ENCODE results near the gene CCDC92B.
A peak's percentile ranks its signal among the peaks of the same experiment; 100 is the strongest.
"Not testable (repeated sequence)": the region's sequence is repeated elsewhere in the genome, so short reads cannot be mapped to it uniquely, and the experiment has no call there.

The CCDC92B gene

GRCh38 chr17:2700491-2701141 is 48.8 kb downstream of the CCDC92B start:
- Histone ChIP-seq H3K9me3 (no peaks in the 10 kb centered on the region), H3K27me3 (ENCODE audit: low read depth) (no peaks in the 10 kb centered on the region), H3K4me1 (no peaks in the 10 kb centered on the region), H3K36me3 (replicated peaks) (peaks cover 97% of the 10 kb centered on the region), H3K4me3 (no peak overlapping the region)
- in situ Hi-C loops (cut with MboI; ENCODE audit: low sequenced_read_pairs): no loop called here
- peak in 1 of 2 experiments; percentile 54 for DNase-seq (ENCODE audit: low spot score in 2 of 2)

- no peak overlapping the region for H3K4me3 ChIP-seq
- in situ Hi-C loops (cut with MboI; ENCODE audit: low sequenced_read_pairs): no loop called here
- peaks cover 100% of the 10 kb centered on the region for H3K36me3 ChIP-seq (replicated peaks)
- DNase-seq (ENCODE audit: low spot score in 2 of 2): peak in 1 of 2 experiments; percentile 5
- no peaks in the 10 kb centered on the region for H3K27me3 ChIP-seq (ENCODE audit: low read depth)
- no peaks in the 10 kb centered on the region for H3K9me3 ChIP-seq
- H3K4me1 ChIP-seq: no peaks in the 10 kb centered on the region
Observed at GRCh38 chr17:2700030-2700490, 49.4 kb downstream of the CCDC92B start.

GRCh38 chr17:2699216-2699805 is 50.1 kb downstream of the CCDC92B start:
- H3K4me3 ChIP-seq; in situ Hi-C loops (cut with MboI; ENCODE audit: low sequenced_read_pairs); H3K4me1 ChIP-seq; H3K9me3 ChIP-seq; H3K27me3 ChIP-seq (ENCODE audit: low read depth): not testable (repeated sequence)
- H3K36me3 ChIP-seq (replicated peaks): peaks cover 96% of the 10 kb centered on the region
- peak in 1 of 2 experiments; percentile 0 for DNase-seq (ENCODE audit: low spot score in 2 of 2)

- H3K9me3 ChIP-seq: no peaks in the 10 kb centered on the region
- no peaks in the 10 kb centered on the region for H3K4me1 ChIP-seq
- DNase-seq (ENCODE audit: low spot score in 2 of 2): peak in 1 of 2 experiments; percentile 6
- no peak overlapping the region for H3K4me3 ChIP-seq
- H3K36me3 ChIP-seq (replicated peaks): peaks cover 92% of the 10 kb centered on the region
- in situ Hi-C loops (cut with MboI; ENCODE audit: low sequenced_read_pairs): no loop called here
- H3K27me3 ChIP-seq (ENCODE audit: low read depth): no peaks in the 10 kb centered on the region
Observed at GRCh38 chr17:2697611-2698162, 51.8 kb downstream of the CCDC92B start.

- H3K9me3 ChIP-seq: no peaks in the 10 kb centered on the region
- H3K4me3 ChIP-seq: no peak overlapping the region
- H3K27me3 ChIP-seq (ENCODE audit: low read depth): no peaks in the 10 kb centered on the region
- H3K4me1 ChIP-seq: no peaks in the 10 kb centered on the region
- H3K36me3 ChIP-seq (replicated peaks): peaks cover 89% of the 10 kb centered on the region
- in situ Hi-C loops (cut with MboI; ENCODE audit: low sequenced_read_pairs): no loop called here
- no peak for DNase-seq (ENCODE audit: low spot score in 2 of 2)
Observed at GRCh38 chr17:2695961-2696760, 53.3 kb downstream of the CCDC92B start.

- Histone ChIP-seq H3K4me1 (no peaks in the 10 kb centered on the region), H3K36me3 (replicated peaks) (peaks cover 89% of the 10 kb centered on the region), H3K27me3 (ENCODE audit: low read depth) (no peaks in the 10 kb centered on the region), H3K4me3 (no peak overlapping the region), H3K9me3 (no peaks in the 10 kb centered on the region)
- in situ Hi-C loops (cut with MboI; ENCODE audit: low sequenced_read_pairs): no loop called here
- DNase-seq (ENCODE audit: low spot score in 2 of 2): no peak
Observed at GRCh38 chr17:2695243-2695960, 54.0 kb downstream of the CCDC92B start.

- DNase-seq (ENCODE audit: low spot score in 2 of 2): no peak
- in situ Hi-C loops (cut with MboI; ENCODE audit: low sequenced_read_pairs): no loop called here
- peaks cover 87% of the 10 kb centered on the region for H3K36me3 ChIP-seq (replicated peaks)
- H3K27me3 ChIP-seq (ENCODE audit: low read depth): no peaks in the 10 kb centered on the region
- no peak overlapping the region for H3K4me3 ChIP-seq
- H3K9me3 ChIP-seq: no peaks in the 10 kb centered on the region
- no peaks in the 10 kb centered on the region for H3K4me1 ChIP-seq
Observed at GRCh38 chr17:2694381-2695242, 54.8 kb downstream of the CCDC92B start.

GRCh38 chr17:2693561-2694380 is 55.7 kb downstream of the CCDC92B start:
- Histone ChIP-seq H3K27me3 (ENCODE audit: low read depth) (no peaks in the 10 kb centered on the region), H3K9me3 (no peaks in the 10 kb centered on the region), H3K36me3 (replicated peaks) (peaks cover 87% of the 10 kb centered on the region), H3K4me3 (no peak overlapping the region), H3K4me1 (no peaks in the 10 kb centered on the region)
- in situ Hi-C loops (cut with MboI; ENCODE audit: low sequenced_read_pairs): no loop called here
- DNase-seq (ENCODE audit: low spot score in 2 of 2): no peak

GRCh38 chr17:2692781-2693135 is 56.7 kb downstream of the CCDC92B start:
- Histone ChIP-seq H3K4me3 (no peak overlapping the region), H3K9me3 (no peaks in the 10 kb centered on the region), H3K4me1 (no peaks in the 10 kb centered on the region), H3K27me3 (ENCODE audit: low read depth) (no peaks in the 10 kb centered on the region), H3K36me3 (replicated peaks) (peaks cover 83% of the 10 kb centered on the region)
- in situ Hi-C loops (cut with MboI; ENCODE audit: low sequenced_read_pairs): no loop called here
- no peak for DNase-seq (ENCODE audit: low spot score in 2 of 2)

- peaks cover 79% of the 10 kb centered on the region for H3K36me3 ChIP-seq (replicated peaks)
- H3K4me1 ChIP-seq: no peaks in the 10 kb centered on the region
- in situ Hi-C loops (cut with MboI; ENCODE audit: low sequenced_read_pairs): no loop called here
- H3K4me3 ChIP-seq: no peak overlapping the region
- no peaks in the 10 kb centered on the region for H3K9me3 ChIP-seq
- DNase-seq (ENCODE audit: low spot score in 2 of 2): no peak
- no peaks in the 10 kb centered on the region for H3K27me3 ChIP-seq (ENCODE audit: low read depth)
Observed at GRCh38 chr17:2691965-2692780, 57.3 kb downstream of the CCDC92B start.

- Histone ChIP-seq H3K9me3 (no peaks in the 10 kb centered on the region), H3K4me1 (no peaks in the 10 kb centered on the region), H3K4me3 (no peak overlapping the region), H3K36me3 (replicated peaks) (peaks cover 70% of the 10 kb centered on the region), H3K27me3 (ENCODE audit: low read depth) (no peaks in the 10 kb centered on the region)
- no peak for DNase-seq (ENCODE audit: low spot score in 2 of 2)
- in situ Hi-C loops (cut with MboI; ENCODE audit: low sequenced_read_pairs): no loop called here
Observed at GRCh38 chr17:2691069-2691871, 58.2 kb downstream of the CCDC92B start.
